Hepatocyte (in vitro differentiated cells): ENCODE results near the gene THSD4. TPM values are rescaled to one million over a fixed set of nuclear protein-coding genes. Genes with fewer than 3 reads are reported as not detected.
"Not testable (repeated sequence)": the region's sequence is repeated elsewhere in the genome, so short reads cannot be mapped to it uniquely, and the experiment has no call there.

Experiments used
- DNase-seq: peaks from one replicate; pipeline ENCODE4 v3.0.0-alpha.2; 2016; ENCODE audit warnings: low spot score
- H2AFZ ChIP-seq: fragments of 200-600 bp; sonication (generic); 2 replicates; pipeline ENCODE4 v1.6.0; 2016; ENCODE audit warnings: antibody characterized with exemption, mild to moderate bottlenecking
- H3K27ac ChIP-seq: fragments of 200-600 bp; sonication (generic); 2 replicates; pipeline ENCODE4 v1.5.1; 2016; ENCODE audit warnings: mild to moderate bottlenecking
- H3K27me3 ChIP-seq: fragments of 200-600 bp; sonication (generic); 2 replicates; pipeline ENCODE4 v1.6.1; 2016
- H3K36me3 ChIP-seq: fragments of 200-600 bp; sonication (generic); replicated peaks from 2 replicates; pipeline ENCODE4 v1.5.1; 2016; ENCODE audit warnings: low read depth; ENCODE audit not compliant: insufficient read depth
- H3K4me1 ChIP-seq: fragments of 200-600 bp; sonication (generic); 2 replicates; pipeline ENCODE4 v1.5.1; 2016; ENCODE audit warnings: mild to moderate bottlenecking, moderate library complexity; ENCODE audit not compliant: insufficient read depth
- H3K4me2 ChIP-seq: fragments of 200-600 bp; sonication (generic); 2 replicates; pipeline ENCODE4 v1.6.0; 2016
- H3K4me3 ChIP-seq: fragments of 200-600 bp; sonication (generic); 2 replicates; pipeline ENCODE4 v1.5.1; 2016; ENCODE audit warnings: mild to moderate bottlenecking
- H3K79me2 ChIP-seq: fragments of 200-600 bp; sonication (generic); 2 replicates; pipeline ENCODE4 v1.6.0; 2017; ENCODE audit warnings: mild to moderate bottlenecking
- H3K9me2 ChIP-seq: fragments of 200-600 bp; sonication (generic); replicated peaks from 2 replicates; pipeline ENCODE4 v1.6.0; 2017; ENCODE audit warnings: mild to moderate bottlenecking; ENCODE audit not compliant: insufficient read depth
- H3K9me3 ChIP-seq: fragments of 200-600 bp; sonication (generic); 2 replicates; pipeline ENCODE4 v1.5.1; 2016; ENCODE audit warnings: low read depth, mild to moderate bottlenecking
- H4K20me1 ChIP-seq: fragments of 200-600 bp; sonication (generic); 2 replicates; pipeline ENCODE4 v1.6.0; 2016; ENCODE audit warnings: mild to moderate bottlenecking; ENCODE audit not compliant: insufficient read depth, poor library complexity, severe bottlenecking
- EZH2 ChIP-seq: fragments of 200-600 bp; sonication (generic); IDR thresholded peaks from 2 replicates; pipeline ENCODE4 v1.6.1; 2016; ENCODE audit warnings: antibody characterized with exemption, mild to moderate bottlenecking, borderline replicate concordance
- EZH2phosphoT487 ChIP-seq: fragments of 200-600 bp; sonication (generic); IDR thresholded peaks from one replicate; pipeline ENCODE4 v1.6.1; 2018; ENCODE audit warnings: antibody characterized with exemption, mild to moderate bottlenecking, low read depth, moderate library complexity; ENCODE audit not compliant: unreplicated experiment, severe bottlenecking
- WGBS: methylation state at CpG from one replicate; pipeline ENCODE4 v1.1.6; 2016; ENCODE audit warnings: low lambda C conversion rate; ENCODE audit errors: missing lambda C conversion rate; 5-methylcytosine and 5-hydroxymethylcytosine counted together
- polyA plus RNA-seq: library from polyadenylated mRNA; unstranded; fragments of >200 nt; fragmentation: Nextera tagmentation; extraction: Ambion mirVana; gene quantifications from 2 replicates; pipeline ENCODE4 v1.2.1, GENCODE V29; 2016
- total RNA-seq: library from RNA; depleted of rRNA; stranded (reverse); fragments of >200 nt; gene quantifications from 2 replicates; pipeline ENCODE4 v1.2.3, GENCODE V29; 2014
- TF ChIP-seq, protein P1 (sequence below): fragments of 200-600 bp; sonication (generic); IDR thresholded peaks from 2 replicates; pipeline ENCODE4 v1.5.1; 2016; ENCODE audit warnings: antibody characterized with exemption, mild to moderate bottlenecking; ENCODE audit not compliant: poor library complexity

Gene THSD4
- total and polyA plus RNA-seq, 2 experiments from 2014 or later, result 4.3 to 7.0 TPM

DNA sequence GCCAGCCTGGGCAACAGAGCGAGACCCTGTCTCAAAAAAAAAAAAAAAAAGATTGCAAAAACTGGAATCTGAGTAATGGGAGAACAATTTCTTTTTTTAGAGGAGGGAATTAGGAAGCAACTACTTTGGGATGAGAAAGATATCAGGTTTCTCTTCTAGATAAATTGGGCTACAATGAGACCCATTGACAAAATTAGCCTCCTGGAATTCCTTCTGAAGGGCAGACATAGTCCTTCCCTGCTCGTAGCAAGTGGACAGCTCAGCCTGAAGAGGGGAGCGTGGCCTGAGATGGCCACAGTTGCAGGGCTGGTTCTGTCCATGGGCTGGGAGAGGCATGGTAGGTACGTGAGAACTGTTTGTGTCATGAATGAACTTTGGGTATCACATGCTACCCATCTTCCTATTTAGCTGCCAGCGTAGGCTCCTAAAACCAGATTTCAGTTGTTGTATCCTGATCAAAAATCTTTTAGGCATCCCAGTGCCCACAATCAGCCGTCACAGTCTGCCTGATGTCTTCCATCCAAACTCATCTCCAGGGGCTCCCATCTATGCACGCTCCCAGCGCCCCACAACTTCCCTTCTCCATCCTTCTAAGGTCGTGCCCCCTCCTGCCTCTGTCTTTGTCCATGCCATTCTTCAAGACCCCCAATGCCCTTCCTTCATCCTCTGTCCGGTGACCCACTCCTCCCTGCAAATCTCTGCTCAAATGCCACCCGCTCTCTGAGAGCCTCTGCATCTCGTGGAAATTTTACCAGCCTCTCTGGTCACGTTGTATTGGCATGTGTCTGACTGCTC, 603.0 kb downstream of the THSD4 start:
- no peaks in the 10 kb centered on the region for H3K27me3 ChIP-seq
- no peaks in the 10 kb centered on the region for H3K9me2 ChIP-seq
- no peaks in the 10 kb centered on the region for H3K79me2 ChIP-seq
- WGBS, result 87% methylated on average over 13 of the region's 13 CpGs
- no peak for DNase-seq
- H3K4me1 ChIP-seq, result no peaks in the 10 kb centered on the region
- no peak overlapping the region for H3K4me2 ChIP-seq
- no peaks in the 10 kb centered on the region for H3K9me3 ChIP-seq
- no peaks in the 10 kb centered on the region for H3K36me3 ChIP-seq
- no peaks in the 10 kb centered on the region for H4K20me1 ChIP-seq
- H3K27ac ChIP-seq, result no peak overlapping the region
- H2AFZ ChIP-seq, result no peak overlapping the region
- TF ChIP-seq EZH2, result no peak
- no peak for TF ChIP-seq EZH2phosphoT487
- TF ChIP-seq, protein P1, sequence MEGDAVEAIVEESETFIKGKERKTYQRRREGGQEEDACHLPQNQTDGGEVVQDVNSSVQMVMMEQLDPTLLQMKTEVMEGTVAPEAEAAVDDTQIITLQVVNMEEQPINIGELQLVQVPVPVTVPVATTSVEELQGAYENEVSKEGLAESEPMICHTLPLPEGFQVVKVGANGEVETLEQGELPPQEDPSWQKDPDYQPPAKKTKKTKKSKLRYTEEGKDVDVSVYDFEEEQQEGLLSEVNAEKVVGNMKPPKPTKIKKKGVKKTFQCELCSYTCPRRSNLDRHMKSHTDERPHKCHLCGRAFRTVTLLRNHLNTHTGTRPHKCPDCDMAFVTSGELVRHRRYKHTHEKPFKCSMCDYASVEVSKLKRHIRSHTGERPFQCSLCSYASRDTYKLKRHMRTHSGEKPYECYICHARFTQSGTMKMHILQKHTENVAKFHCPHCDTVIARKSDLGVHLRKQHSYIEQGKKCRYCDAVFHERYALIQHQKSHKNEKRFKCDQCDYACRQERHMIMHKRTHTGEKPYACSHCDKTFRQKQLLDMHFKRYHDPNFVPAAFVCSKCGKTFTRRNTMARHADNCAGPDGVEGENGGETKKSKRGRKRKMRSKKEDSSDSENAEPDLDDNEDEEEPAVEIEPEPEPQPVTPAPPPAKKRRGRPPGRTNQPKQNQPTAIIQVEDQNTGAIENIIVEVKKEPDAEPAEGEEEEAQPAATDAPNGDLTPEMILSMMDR, result no peak
- no peak overlapping the region for H3K4me3 ChIP-seq

GRCh38 chr15:71723344-71723743, 608.1 kb downstream of the THSD4 start:
- H3K4me2 ChIP-seq, result no peak overlapping the region
- no peaks in the 10 kb centered on the region for H3K9me3 ChIP-seq
- H2AFZ ChIP-seq, result no peak overlapping the region
- H3K4me1 ChIP-seq, result no peaks in the 10 kb centered on the region
- no peaks in the 10 kb centered on the region for H3K27me3 ChIP-seq
- no peak for DNase-seq
- no peak overlapping the region for H3K27ac ChIP-seq
- H3K9me2 ChIP-seq, result no peaks in the 10 kb centered on the region
- no peak overlapping the region for H3K4me3 ChIP-seq
- H4K20me1 ChIP-seq, result no peaks in the 10 kb centered on the region
- TF ChIP-seq EZH2phosphoT487 (no peak), EZH2 (no peak)
- TF ChIP-seq, protein P1, result no peak
- no peaks in the 10 kb centered on the region for H3K36me3 ChIP-seq
- H3K79me2 ChIP-seq, result no peaks in the 10 kb centered on the region

DNA sequence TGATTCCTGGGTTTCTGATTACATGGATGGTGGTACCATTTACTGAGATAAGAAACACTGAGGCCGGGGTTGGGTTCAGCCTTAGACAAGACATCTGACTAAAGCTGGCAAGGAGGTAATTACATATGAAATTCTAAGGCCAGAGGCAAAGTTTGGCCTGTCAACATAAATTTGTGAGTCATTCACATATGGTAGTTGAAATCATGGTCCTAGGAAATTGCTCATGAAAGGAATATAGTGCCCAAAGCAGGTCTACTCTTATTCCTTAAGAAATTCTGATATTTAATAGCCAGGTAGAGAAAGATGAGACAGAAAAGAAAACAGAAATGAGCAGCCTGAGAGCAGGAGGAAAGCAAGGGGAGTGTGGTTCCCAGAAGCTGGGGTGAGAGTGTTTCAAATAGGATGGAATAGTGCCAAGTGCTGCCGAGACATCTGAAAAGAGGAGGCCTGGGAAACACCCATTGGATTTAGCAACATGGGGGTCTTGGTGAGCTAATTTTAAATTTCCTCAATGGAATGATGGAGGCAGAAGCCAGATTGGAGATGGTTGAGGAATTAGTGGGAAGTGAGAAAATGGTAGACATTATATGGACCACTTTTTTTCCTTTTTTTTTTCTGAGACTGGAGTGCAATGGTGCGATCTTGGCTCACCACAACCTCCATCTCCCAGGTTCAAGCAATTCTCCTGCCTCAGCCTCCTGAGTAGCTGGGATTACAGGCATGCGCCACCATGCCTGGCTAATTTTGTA, 610.1 kb downstream of the THSD4 start:
- not testable (repeated sequence) for H4K20me1 ChIP-seq, H3K27me3 ChIP-seq

DNA sequence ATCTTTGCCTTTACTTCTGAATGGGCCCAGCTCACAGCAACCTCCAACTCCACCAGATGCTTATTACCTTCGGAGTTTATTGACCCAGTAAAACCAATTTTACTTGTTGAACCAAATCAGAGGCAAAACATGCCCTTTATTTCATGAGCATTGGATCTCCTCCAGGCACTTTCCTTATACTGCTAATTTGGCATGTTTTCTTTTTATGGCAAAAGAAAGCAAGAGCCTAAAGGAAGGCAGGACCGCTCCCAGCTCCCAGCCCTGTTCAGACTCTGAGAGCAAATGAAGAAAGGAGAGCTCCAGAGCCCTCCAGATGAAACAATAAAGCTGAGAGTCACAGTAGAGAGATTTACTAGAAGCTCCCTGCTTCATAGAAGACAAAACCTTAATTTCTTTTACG, 613.6 kb downstream of the THSD4 start:
- Histone ChIP-seq H2AFZ (no peak overlapping the region), H3K4me1 (peaks cover 7% of the 10 kb centered on the region), H3K27me3 (no peaks in the 10 kb centered on the region), H3K9me2 (no peaks in the 10 kb centered on the region), H3K27ac (no peak overlapping the region), H4K20me1 (no peaks in the 10 kb centered on the region), H3K4me3 (no peak overlapping the region), H3K4me2 (no peak overlapping the region), H3K79me2 (no peaks in the 10 kb centered on the region), H3K9me3 (no peaks in the 10 kb centered on the region), H3K36me3 (no peaks in the 10 kb centered on the region)
- WGBS, result 84% methylated on average over 3 of the region's 3 CpGs
- DNase-seq, result no peak
- TF ChIP-seq, protein P1, result no peak
- TF ChIP-seq EZH2, result no peak
- no peak for TF ChIP-seq EZH2phosphoT487

More for the DNA sequence above, 610.1 kb downstream of the THSD4 start:
- WGBS, result 96% methylated on average over 4 of the region's 4 CpGs
- H2AFZ ChIP-seq, H3K9me3 ChIP-seq, H3K79me2 ChIP-seq, H3K4me2 ChIP-seq, H3K9me2 ChIP-seq, H3K27ac ChIP-seq, H3K36me3 ChIP-seq, H3K4me1 ChIP-seq, H3K4me3 ChIP-seq, DNase-seq: not testable (repeated sequence)
